GM21786 (cell line): Measurements from ENCODE around the gene TMEM181.
"Not testable (repeated sequence)": the region's sequence is repeated elsewhere in the genome, so short reads cannot be mapped to it uniquely, and the experiment has no call there.

Experiments
- ATAC-seq: cut with Tn5 transposase; IDR thresholded peaks from one replicate; pipeline ENCODE4 v1.9.1; 2021; ENCODE audit not compliant: unreplicated experiment

TMEM181 gene

DNA sequence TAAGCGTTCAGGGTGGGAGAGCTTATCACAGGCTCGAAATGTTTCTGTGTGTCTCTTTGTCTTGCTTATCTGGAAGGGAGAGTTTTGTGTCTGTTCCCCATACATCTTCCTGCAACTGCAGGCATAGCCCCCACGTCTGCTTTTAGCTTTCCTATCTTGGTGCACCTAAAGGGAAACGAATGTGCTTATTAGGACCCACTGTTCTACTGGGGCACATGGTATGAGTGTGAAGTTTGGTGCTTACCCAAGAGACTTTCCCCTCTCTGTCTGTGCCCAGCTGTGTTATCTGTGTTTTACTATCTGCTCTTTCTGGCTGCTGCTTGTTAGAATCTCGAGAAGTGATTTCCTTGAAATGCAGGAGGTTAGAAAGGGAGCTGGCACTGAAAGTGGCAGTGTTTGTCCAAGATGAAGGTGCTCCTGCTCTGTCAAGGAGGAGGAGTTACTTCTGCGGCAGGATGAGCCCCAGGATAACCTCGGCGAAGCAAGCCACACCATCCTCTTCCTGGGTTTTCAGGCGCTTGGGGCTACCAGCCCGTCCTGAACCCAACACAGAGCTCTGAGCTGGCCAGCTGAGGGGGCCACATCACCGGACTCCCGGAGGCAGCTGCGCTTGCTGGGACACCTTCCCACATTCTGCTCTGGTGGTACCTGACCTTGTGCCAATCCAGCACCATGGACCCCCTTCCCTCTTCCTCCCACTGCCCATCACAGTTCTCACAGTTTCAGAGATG is 61.2 kb downstream of the TMEM181 start:
- no peak for ATAC-seq

GRCh38 chr6:158621694-158622544 is 62.0 kb downstream of the TMEM181 start:
- ATAC-seq: no peak

- ATAC-seq: no peak
Observed at GRCh38 chr6:158622545-158623190, 62.8 kb downstream of the TMEM181 start.

- ATAC-seq: no peak
Observed at GRCh38 chr6:158624684-158625682, 65.1 kb downstream of the TMEM181 start.

GRCh38 chr6:158625881-158626305 is 66.0 kb downstream of the TMEM181 start:
- ATAC-seq: no peak

- ATAC-seq: no peak
Observed at GRCh38 chr6:158626360-158627167, 66.7 kb downstream of the TMEM181 start.

DNA sequence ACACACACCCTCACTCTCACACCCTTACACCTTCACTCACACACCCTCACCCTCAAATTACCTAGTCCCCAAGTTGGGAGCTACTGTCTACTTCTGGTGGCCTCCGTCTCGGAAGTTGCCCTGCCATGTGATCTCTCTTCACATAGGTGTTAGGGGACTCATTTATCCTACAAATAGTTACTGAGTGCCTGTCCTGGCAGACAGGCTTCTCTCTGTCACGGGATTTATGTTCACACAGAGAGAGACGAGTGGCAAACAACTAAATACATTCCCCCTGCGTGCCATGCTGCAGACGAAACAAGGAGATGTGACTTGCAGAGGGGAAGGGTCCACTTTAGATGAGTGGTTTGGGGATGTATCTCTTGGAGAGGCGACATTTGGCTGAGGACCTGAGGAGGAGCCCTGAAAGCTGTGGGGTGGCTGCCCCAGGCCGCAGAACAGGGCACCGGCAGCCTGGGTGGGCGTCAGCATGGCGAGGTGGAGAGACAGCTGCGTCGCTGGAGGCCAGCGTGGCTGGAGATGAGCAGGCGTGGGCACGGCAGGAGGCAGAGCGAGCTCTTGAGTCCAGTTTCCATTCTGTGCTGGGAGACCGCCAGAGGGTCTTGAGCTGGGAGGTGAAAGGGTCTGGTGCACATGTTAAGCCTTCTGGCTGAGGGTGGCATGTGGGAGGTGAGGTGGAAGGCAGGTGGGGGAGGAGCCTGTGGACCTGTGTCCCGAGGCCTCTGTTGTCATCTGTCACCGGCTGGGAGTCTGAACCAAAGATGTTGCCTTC is 67.5 kb downstream of the TMEM181 start:
- ATAC-seq: no peak

GRCh38 chr6:158627940-158628211 is 68.0 kb downstream of the TMEM181 start:
- no peak for ATAC-seq

- no peak for ATAC-seq
Observed at GRCh38 chr6:158628542-158628941, 68.7 kb downstream of the TMEM181 start.

- ATAC-seq: no peak
Observed at GRCh38 chr6:158629367-158630221, 69.7 kb downstream of the TMEM181 start.

DNA sequence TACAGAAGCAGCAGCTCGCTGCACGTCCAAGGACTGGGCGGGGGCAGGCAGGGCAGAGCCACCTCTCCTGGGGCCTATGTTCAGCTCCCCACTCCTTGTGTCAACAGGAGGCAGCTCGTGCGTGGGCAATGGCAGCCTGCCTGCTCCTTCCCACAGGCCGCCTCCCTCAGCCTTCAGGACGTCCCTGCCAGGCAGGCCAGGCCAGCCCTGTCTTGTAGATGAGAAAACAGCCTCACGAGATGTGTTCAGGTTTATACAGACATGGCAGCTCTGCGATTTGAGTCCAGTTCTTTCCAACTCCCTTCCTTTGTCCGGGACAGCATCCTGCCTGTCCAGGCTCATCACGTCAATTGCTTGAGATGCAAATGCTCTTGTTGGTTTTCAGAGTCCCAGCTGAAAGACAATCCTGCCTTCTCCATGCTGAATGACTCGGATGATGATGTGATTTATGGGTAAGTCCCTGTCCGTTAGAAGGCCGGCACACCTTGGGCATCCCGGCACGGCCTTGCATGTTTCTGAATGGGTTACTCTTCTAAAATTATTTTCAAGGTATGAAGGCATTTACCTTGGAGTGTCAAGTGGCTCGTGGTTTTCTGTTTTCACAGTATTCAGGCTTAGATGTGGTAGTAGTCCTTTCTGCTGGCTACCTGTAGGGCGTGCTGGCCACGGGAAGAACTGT is 71.2 kb downstream of the TMEM181 start:
- no peak for ATAC-seq

DNA sequence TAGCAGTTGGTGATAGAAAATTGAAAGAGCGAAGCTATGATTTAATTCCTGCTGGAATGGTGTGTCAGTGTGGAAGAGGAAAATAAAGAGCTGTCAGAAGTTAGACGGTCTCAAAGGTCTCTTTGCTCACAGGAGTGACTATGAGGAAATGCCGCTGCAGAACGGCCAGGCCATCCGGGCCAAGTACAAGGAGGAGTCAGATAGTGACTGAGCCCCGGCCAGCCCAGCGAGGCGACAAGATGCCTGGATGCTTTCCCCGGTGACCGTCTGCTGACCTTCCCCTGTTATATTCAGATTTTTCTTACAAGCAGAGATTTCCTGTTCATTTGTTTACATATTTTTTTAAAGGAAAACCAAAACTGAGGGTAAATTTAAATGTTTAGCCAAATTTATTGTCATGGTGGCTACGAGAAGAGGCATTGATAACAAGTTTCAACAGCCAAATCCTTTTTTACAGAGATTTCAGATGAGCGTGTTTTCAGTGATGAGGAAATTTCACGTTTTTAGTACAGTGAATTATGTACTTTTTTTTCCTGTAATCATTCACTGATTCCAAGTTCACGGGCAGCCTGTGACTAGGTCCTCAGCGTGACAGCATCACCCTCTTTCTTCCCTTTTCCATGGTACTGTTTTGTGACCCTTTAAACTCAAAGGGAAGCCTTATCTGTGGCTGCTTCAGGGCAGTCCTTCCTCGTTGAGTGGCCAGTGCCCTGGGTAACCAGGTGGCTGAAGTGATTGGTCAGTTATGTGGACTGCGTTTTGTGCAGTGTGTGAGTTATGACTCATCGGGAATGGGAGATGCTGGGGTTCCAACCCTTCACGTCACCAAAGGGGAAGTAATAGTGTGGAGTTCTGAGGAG is 72.0 kb downstream of the TMEM181 start:
- no peak for ATAC-seq

- not testable (repeated sequence) for ATAC-seq
Observed at GRCh38 chr6:158632538-158633119, 72.7 kb downstream of the TMEM181 start.

GRCh38 chr6:158633127-158633526 is 73.2 kb downstream of the TMEM181 start:
- no peak for ATAC-seq

- ATAC-seq: no peak
Observed at GRCh38 chr6:158634695-158635426, 75.0 kb downstream of the TMEM181 start.
